HepG2 (cell line): ENCODE data around the gene KCTD19. TPM values are rescaled to one million over a fixed set of nuclear protein-coding genes. Genes with fewer than 3 reads are reported as not detected.

Experiments
- ADNP ChIP-seq: sonication (generic); formaldehyde crosslinking; IDR thresholded peaks from 2 replicates; pipeline ENCODE4 v1.4.0; 2020; ENCODE audit warnings: missing genetic modification reagents
- AHR ChIP-seq: IDR thresholded peaks from 2 replicates; pipeline ENCODE4 v1.6.1; 2018; ENCODE audit warnings: missing genetic modification reagents, missing compliant biosample characterization
- AKAP8 ChIP-seq: sonication (generic); formaldehyde crosslinking; IDR thresholded peaks from 2 replicates; pipeline ENCODE4 v1.5.1; 2020; ENCODE audit warnings: mild to moderate bottlenecking, missing genetic modification reagents
- ATF7 ChIP-seq, 2 experiments: fragments of 450-650 bp in 1 of 2; sonication (generic) in 1 of 2; formaldehyde crosslinking in 1 of 2; IDR thresholded peaks; 2 replicates each; pipeline versions ENCODE4 v1.4.0 to v1.6.1; 2016 to 2020; ENCODE audit warnings: antibody characterized with exemption in 1 of 2, mild to moderate bottlenecking in 1 of 2, missing genetic modification reagents in 1 of 2
- DMTF1 ChIP-seq: sonication (generic); formaldehyde crosslinking; IDR thresholded peaks from 2 replicates; pipeline ENCODE4 v1.4.0; 2020; ENCODE audit warnings: mild to moderate bottlenecking, missing genetic modification reagents
- FOXP1 ChIP-seq, 2 experiments: fragments of 450-650 bp in 1 of 2; IDR thresholded peaks; 2 replicates each; pipeline ENCODE4 v1.6.1; 2017 to 2018; ENCODE audit warnings: antibody characterized with exemption in 1 of 2
- GZF1 ChIP-seq: sonication (generic); formaldehyde crosslinking; IDR thresholded peaks from 2 replicates; pipeline ENCODE4 v1.5.1; 2020; ENCODE audit warnings: mild to moderate bottlenecking, missing genetic modification reagents
- HCFC1 ChIP-seq: fragments of 150-350 bp; IDR thresholded peaks from 2 replicates; pipeline ENCODE4 v1.6.1; 2014; ENCODE audit warnings: low read depth, low read length
- KAT7 ChIP-seq: IDR thresholded peaks from 2 replicates; pipeline ENCODE4 v1.6.1; 2018; ENCODE audit warnings: borderline replicate concordance, missing compliant biosample characterization
- KMT2A ChIP-seq: sonication (generic); formaldehyde crosslinking; IDR thresholded peaks from 2 replicates; pipeline ENCODE4 v1.4.0; 2020; ENCODE audit warnings: missing genetic modification reagents
- LCORL ChIP-seq, 2 experiments: fragments of 450-650 bp in 1 of 2; sonication (generic) in 1 of 2; formaldehyde crosslinking in 1 of 2; IDR thresholded peaks; 2 replicates each; pipeline versions ENCODE4 v1.5.0 to v1.6.1; 2017 to 2020; ENCODE audit warnings: antibody characterized with exemption in 1 of 2, missing genetic modification reagents in 1 of 2
- MTF1 ChIP-seq: sonication (generic); formaldehyde crosslinking; IDR thresholded peaks from 2 replicates; pipeline ENCODE4 v1.5.0; 2020; ENCODE audit warnings: missing genetic modification reagents
- PRDM15 ChIP-seq: sonication (generic); formaldehyde crosslinking; IDR thresholded peaks from 2 replicates; pipeline ENCODE4 v1.4.0; 2020; ENCODE audit warnings: missing genetic modification reagents
- SIN3B ChIP-seq: fragments of 150-350 bp; IDR thresholded peaks from 2 replicates; pipeline ENCODE4 v1.6.1; 2014; ENCODE audit warnings: low read length
- SNAPC2 ChIP-seq: sonication (generic); formaldehyde crosslinking; IDR thresholded peaks from 2 replicates; pipeline ENCODE4 v1.8.1; 2022; ENCODE audit warnings: mild to moderate bottlenecking, missing genetic modification reagents
- STAG1 ChIP-seq: sonication (generic); formaldehyde crosslinking; IDR thresholded peaks from 2 replicates; pipeline ENCODE4 v1.4.0; 2020; ENCODE audit warnings: missing genetic modification reagents
- ZBTB7A ChIP-seq: sonication (generic); formaldehyde crosslinking; IDR thresholded peaks from 2 replicates; pipeline ENCODE4 v1.8.0; 2022; ENCODE audit warnings: mild to moderate bottlenecking, missing genetic modification reagents
- ZNF232 ChIP-seq: sonication (generic); formaldehyde crosslinking; IDR thresholded peaks from 2 replicates; pipeline ENCODE4 v1.4.0; 2020; ENCODE audit warnings: missing genetic modification reagents, borderline replicate concordance
- ZNF414 ChIP-seq: sonication (generic); formaldehyde crosslinking; IDR thresholded peaks from 2 replicates; pipeline ENCODE4 v1.5.0; 2020; ENCODE audit warnings: missing genetic modification reagents
- ZNF432 ChIP-seq: sonication (generic); formaldehyde crosslinking; IDR thresholded peaks from 2 replicates; pipeline ENCODE4 v1.5.0; 2020; ENCODE audit warnings: missing genetic modification reagents, mild to moderate bottlenecking, borderline replicate concordance
- ZNF577 ChIP-seq: sonication (generic); formaldehyde crosslinking; IDR thresholded peaks from 2 replicates; pipeline ENCODE4 v1.4.0; 2020; ENCODE audit warnings: mild to moderate bottlenecking, low read depth, missing genetic modification reagents, borderline replicate concordance
- ZNF761 ChIP-seq: sonication (generic); formaldehyde crosslinking; conservative IDR thresholded peaks from 2 replicates; pipeline ENCODE4 v1.4.0; 2020; ENCODE audit warnings: mild to moderate bottlenecking, missing genetic modification reagents
- ZNF839 ChIP-seq: sonication (generic); formaldehyde crosslinking; IDR thresholded peaks from 2 replicates; pipeline ENCODE4 v1.4.0; 2020; ENCODE audit warnings: missing genetic modification reagents, mild to moderate bottlenecking, borderline replicate concordance
- polyA plus RNA-seq, 8 experiments: library from polyadenylated mRNA; depleted of rRNA in 3 of 8; stranded (reverse) in 7 of 8; unstranded in 1 of 8; fragments of >200 nt; fragmentation: Illumina TruSeq in 4 of 8; extraction: Trizol in 4 of 8; gene quantifications; 2 replicates each; pipeline versions ENCODE4 v1.2.1 to v1.2.3, GENCODE V29; 2011 to 2016; ENCODE audit warnings: low read depth in 4 of 8, missing spikeins in 1 of 8, mixed read lengths in 1 of 8; ENCODE audit not compliant: insufficient read depth in 1 of 8
- total RNA-seq, 5 experiments: library from RNA; depleted of rRNA; stranded (reverse); fragments of >200 nt; fragmentation: Illumina TruSeq; extraction: Trizol; gene quantifications; 2 replicates each; pipeline ENCODE4 v1.2.3, GENCODE V29; 2016; ENCODE audit warnings: low read depth in 1 of 5

KCTD19 gene
- total and polyA plus RNA-seq, 2 of the 13 experiments (the other 11 are each of a cell fraction or from before 2014, with no cell fraction given) = not detected

GRCh38 chr16:67326472-67327309 lies at the start of gene KCTD19, which contains the start of gene LRRC36 (continued):
- TF ChIP-seq PRDM15 = 0 out of 2 replicates have a peak, but pooled peaks have one; percentile 35
- no peak for TF ChIP-seq ZNF432 (CRISPR knock-in tag)
- TF ChIP-seq STAG1 = peak; percentile 58
- TF ChIP-seq SIN3B = no peak
- TF ChIP-seq LCORL (IDR thresholded peaks at IDR 0.05) = no peak
- TF ChIP-seq LCORL (CRISPR knock-in tag; IDR thresholded peaks at IDR 0.05) = no peak; the same call in 1 of the 2 replicates
- 0 out of 2 replicates have a peak, but pooled peaks have one; percentile 76 for TF ChIP-seq ADNP (CRISPR knock-in tag)
- TF ChIP-seq DMTF1 (CRISPR knock-in tag) = no peak
- no peak for TF ChIP-seq ZBTB7A (CRISPR knock-in tag)
- no peak for TF ChIP-seq KAT7 (CRISPR knock-in tag)
- TF ChIP-seq SNAPC2 (CRISPR knock-in tag) = peak; percentile 46; the same call in 1 of the 2 replicates
- no peak for TF ChIP-seq HCFC1
- TF ChIP-seq ZNF414 (CRISPR knock-in tag) = no peak
- no peak for TF ChIP-seq FOXP1 (IDR thresholded peaks at IDR 0.05)
- TF ChIP-seq FOXP1 (CRISPR knock-in tag; IDR thresholded peaks at IDR 0.05) = no peak
- TF ChIP-seq GZF1 = no peak
- TF ChIP-seq AKAP8 = no peak
- TF ChIP-seq ZNF232 (CRISPR knock-in tag) = no peak
- TF ChIP-seq ZNF839 (CRISPR knock-in tag) = no peak
- TF ChIP-seq MTF1 = no peak
- no peak for TF ChIP-seq ZNF577 (CRISPR knock-in tag)
- TF ChIP-seq ZNF761 (CRISPR knock-in tag) = peak; percentile 84; the same call in 1 of the 2 replicates
- TF ChIP-seq ATF7 (IDR thresholded peaks at IDR 0.05) = no peak
- TF ChIP-seq ATF7 (CRISPR knock-in tag; IDR thresholded peaks at IDR 0.05) = no peak
- TF ChIP-seq KMT2A (CRISPR knock-in tag) = no peak
- no peak for TF ChIP-seq AHR (CRISPR knock-in tag)
